H1 (cell line): ENCODE measurements around the gene VAV2. TPM values are rescaled to one million over a fixed set of nuclear protein-coding genes. Genes with fewer than 3 reads are reported as not detected.

Experiments
- CTCF ChIA-PET: fragments of 300-600 bp; sonication (Branson Sonifier 250); formaldehyde crosslinking; loops from one replicate; lab custom pipeline; 2021; ENCODE audit not compliant: partially characterized antibody; lab: Charles Lee
- POLR2A ChIA-PET: fragments of 300-600 bp; sonication (Branson Sonifier 250); formaldehyde crosslinking; loops from one replicate; lab custom pipeline; 2021; ENCODE audit warnings: inconsistent platforms; ENCODE audit not compliant: partially characterized antibody; lab: Charles Lee
- DNase-seq, 2 experiments: peaks; one replicate each; pipeline versions ENCODE4 v3.0.0 to v3.0.0-alpha.2; 2010 to 2022; ENCODE audit warnings: low spot score in 2 of 2, low read depth in 1 of 2, mixed read lengths in 1 of 2
- FAIRE-seq: peaks from 2 replicates; lab custom pipeline; 2011; peaks lifted over from hg19 to GRCh38; lab: Jason Lieb, UNC
- H2AFZ ChIP-seq: 2 replicates; pipeline ENCODE4 v1.8.1; 2012; ENCODE audit warnings: low read length, inconsistent platforms
- H2AK5ac ChIP-seq: 2 replicates; pipeline ENCODE4 v1.6.1; 2013; ENCODE audit warnings: low read depth, low read length
- H2BK120ac ChIP-seq: replicated peaks from 2 replicates; pipeline ENCODE3; 2013; ENCODE audit warnings: low read depth, low read length, inconsistent platforms
- H2BK12ac ChIP-seq: 2 replicates; pipeline ENCODE4 v1.6.1; 2013; ENCODE audit warnings: low read depth, low read length
- H2BK15ac ChIP-seq: 2 replicates; pipeline ENCODE4 v1.6.1; 2013; ENCODE audit warnings: low read length
- H2BK20ac ChIP-seq: 2 replicates; pipeline ENCODE4 v1.6.1; 2013; ENCODE audit warnings: low read length
- H2BK5ac ChIP-seq: 2 replicates; pipeline ENCODE4 v1.6.1; 2013; ENCODE audit warnings: low read depth, low read length
- H3K14ac ChIP-seq: 2 replicates; pipeline ENCODE4 v1.6.1; 2013; ENCODE audit warnings: inconsistent platforms; ENCODE audit not compliant: insufficient read length
- H3K18ac ChIP-seq: 2 replicates; pipeline ENCODE4 v1.6.1; 2013; ENCODE audit warnings: low read length; ENCODE audit errors: extremely low read depth
- H3K23ac ChIP-seq: 2 replicates; pipeline ENCODE4 v1.6.1; 2013; ENCODE audit warnings: inconsistent platforms; ENCODE audit not compliant: insufficient read length
- H3K23me2 ChIP-seq: 2 replicates; pipeline ENCODE4 v1.6.1; 2013; ENCODE audit warnings: low read depth, low read length
- H3K27ac ChIP-seq: 2 replicates; pipeline ENCODE4 v1.6.1; 2011; ENCODE audit warnings: low read depth, low read length, inconsistent platforms
- H3K27me3 ChIP-seq, 4 experiments: replicated peaks in 1 of 4; 1 replicate in 1 of 4; 2 replicates in 3 of 4; pipeline versions ENCODE4 v1.6.1 to v1.8.1; 2011 to 2013; ENCODE audit warnings: low read length in 3 of 4, mild to moderate bottlenecking in 3 of 4, inconsistent platforms in 2 of 4, mixed read lengths in 2 of 4, moderate library complexity in 1 of 4; ENCODE audit not compliant: control insufficient read depth in 3 of 4, insufficient read depth in 3 of 4; ENCODE audit errors: extremely low read depth in 1 of 4
- H3K36me3 ChIP-seq, 4 experiments: 2 replicates each; pipeline versions ENCODE4 v1.6.1 to v1.8.1; 2011 to 2013; ENCODE audit warnings: mild to moderate bottlenecking in 4 of 4, low read length in 3 of 4, moderate library complexity in 2 of 4, control low read depth in 1 of 4, inconsistent platforms in 1 of 4; ENCODE audit not compliant: insufficient read depth in 4 of 4, control insufficient read depth in 2 of 4
- H3K4ac ChIP-seq: replicated peaks from 2 replicates; pipeline ENCODE3; 2013; ENCODE audit warnings: low read length, low read depth, mixed read lengths, inconsistent platforms; ENCODE audit not compliant: insufficient read length
- H3K4me1 ChIP-seq, 4 experiments: replicated peaks in 1 of 4; 1 replicate in 1 of 4; 2 replicates in 3 of 4; pipeline versions ENCODE4 v1.6.1 to v1.8.1; 2011 to 2013; ENCODE audit warnings: low read length in 3 of 4, inconsistent platforms in 2 of 4, mixed read lengths in 1 of 4; ENCODE audit not compliant: insufficient read depth in 4 of 4, control insufficient read depth in 3 of 4
- H3K4me2 ChIP-seq, 2 experiments: 2 replicates each; pipeline versions ENCODE4 v1.6.1 to v1.8.1; 2011 to 2013; ENCODE audit warnings: low read depth in 2 of 2, low read length in 2 of 2, control low read depth in 1 of 2, inconsistent platforms in 1 of 2, mild to moderate bottlenecking in 1 of 2; ENCODE audit not compliant: insufficient read depth in 1 of 2
- H3K4me3 ChIP-seq, 4 experiments: fragments of 200-600, 300-600 bp in 1 of 4; sonication (generic), shearing (Covaris generic), sonication (Bioruptor Twin) in 1 of 4; 2 replicates each; pipeline versions ENCODE4 v1.5.1 to v1.8.1; 2011 to 2016; ENCODE audit warnings: low read length in 4 of 4, low read depth in 3 of 4, control low read depth in 2 of 4, inconsistent platforms in 2 of 4, mild to moderate bottlenecking in 2 of 4, mixed read lengths in 1 of 4, moderate library complexity in 1 of 4; ENCODE audit not compliant: insufficient read depth in 2 of 4; ENCODE audit errors: extremely low read depth in 1 of 4
- H3K56ac ChIP-seq: replicated peaks from 2 replicates; pipeline ENCODE3; 2013; ENCODE audit warnings: low read depth, mild to moderate bottlenecking, mixed read lengths, low read length, inconsistent platforms; ENCODE audit not compliant: insufficient read length
- H3K79me1 ChIP-seq: 2 replicates; pipeline ENCODE4 v1.6.1; 2013; ENCODE audit warnings: low read depth, low read length, control low read depth
- H3K79me2 ChIP-seq, 2 experiments: 2 replicates each; pipeline versions ENCODE4 v1.6.1 to v1.8.1; 2012 to 2013; ENCODE audit warnings: low read length in 2 of 2, mild to moderate bottlenecking in 2 of 2, inconsistent platforms in 1 of 2; ENCODE audit not compliant: insufficient read depth in 2 of 2, control insufficient read depth in 1 of 2
- H3K9ac ChIP-seq, 4 experiments: replicated peaks in 1 of 4; 1 replicate in 1 of 4; 2 replicates in 3 of 4; pipeline versions ENCODE4 v1.6.1 to v1.8.1; 2011 to 2013; ENCODE audit warnings: low read depth in 3 of 4, low read length in 3 of 4, control low read depth in 2 of 4, mild to moderate bottlenecking in 2 of 4, moderate library complexity in 2 of 4, inconsistent platforms in 1 of 4; ENCODE audit errors: extremely low read depth in 1 of 4
- H3K9me3 ChIP-seq, 2 experiments: 2 replicates each; pipeline versions ENCODE4 v1.6.1 to v1.8.1; 2012 to 2013; ENCODE audit warnings: mild to moderate bottlenecking in 2 of 2, moderate library complexity in 2 of 2, control low read depth in 1 of 2, inconsistent platforms in 1 of 2, low read depth in 1 of 2, low read length in 1 of 2, mixed read lengths in 1 of 2; ENCODE audit not compliant: insufficient read depth in 2 of 2
- H4K20me1 ChIP-seq, 2 experiments: replicated peaks in 1 of 2; 2 replicates each; pipeline versions ENCODE3 to v1.8.1; 2011 to 2013; ENCODE audit warnings: inconsistent platforms in 2 of 2, low read length in 2 of 2, mild to moderate bottlenecking in 1 of 2; ENCODE audit not compliant: insufficient read depth in 2 of 2, control insufficient read depth in 1 of 2
- H4K5ac ChIP-seq: 2 replicates; pipeline ENCODE4 v1.6.1; 2013; ENCODE audit warnings: low read length, low read depth, mixed read lengths, inconsistent platforms; ENCODE audit not compliant: insufficient read length
- H4K8ac ChIP-seq: 2 replicates; pipeline ENCODE4 v1.8.0; 2013; ENCODE audit warnings: mild to moderate bottlenecking, moderate library complexity, low read length, inconsistent platforms; ENCODE audit not compliant: insufficient read depth; ENCODE audit errors: extremely low read depth
- H4K91ac ChIP-seq: replicated peaks from 2 replicates; pipeline ENCODE3; 2013; ENCODE audit warnings: low read length, mixed read lengths, inconsistent platforms; ENCODE audit not compliant: insufficient read length
- BCL11A ChIP-seq, 2 experiments: IDR thresholded peaks; one replicate each; pipeline ENCODE4 v1.6.1; 2011; ENCODE audit warnings: low read depth in 2 of 2, low read length in 2 of 2, mild to moderate bottlenecking in 2 of 2
- BRCA1 ChIP-seq: IDR thresholded peaks from 2 replicates; pipeline ENCODE4 v1.6.1; 2012; ENCODE audit warnings: low read depth, low read length, improper control_type of control experiment
- CHD1 ChIP-seq: IDR thresholded peaks from 2 replicates; pipeline ENCODE4 v1.6.1; 2012; ENCODE audit warnings: low read depth, low read length, improper control_type of control experiment
- CHD2 ChIP-seq: IDR thresholded peaks from 2 replicates; pipeline ENCODE4 v1.6.1; 2012; ENCODE audit warnings: low read length, improper control_type of control experiment
- EZH2 ChIP-seq: fragments of 200-600 bp; sonication (generic); IDR thresholded peaks from 2 replicates; pipeline ENCODE4 v1.7.1; 2012; ENCODE audit warnings: low read depth, mild to moderate bottlenecking, moderate library complexity, low read length, inconsistent platforms; ENCODE audit not compliant: severe bottlenecking
- FOSL1 ChIP-seq: IDR thresholded peaks from 2 replicates; pipeline ENCODE4 v1.6.1; 2011; ENCODE audit warnings: mild to moderate bottlenecking, low read depth, low read length, moderate library complexity; ENCODE audit not compliant: insufficient read depth
- JUN ChIP-seq: IDR thresholded peaks from 2 replicates; pipeline ENCODE4 v1.6.1; 2011; ENCODE audit warnings: low read depth, mild to moderate bottlenecking, improper control_type of control experiment, low read length
- POU5F1 ChIP-seq: IDR thresholded peaks from 2 replicates; pipeline ENCODE4 v1.6.1; 2011; ENCODE audit warnings: low read depth, mild to moderate bottlenecking, low read length, moderate library complexity
- SIN3A ChIP-seq, 2 experiments: IDR thresholded peaks in 1 of 2; conservative IDR thresholded peaks in 1 of 2; 2 replicates each; pipeline ENCODE4 v1.6.1; 2011 to 2012; ENCODE audit warnings: low read length in 2 of 2, improper control_type of control experiment in 1 of 2, low read depth in 1 of 2, mild to moderate bottlenecking in 1 of 2
- SRF ChIP-seq: IDR thresholded peaks from 2 replicates; pipeline ENCODE4 v1.6.1; 2011; ENCODE audit warnings: mild to moderate bottlenecking, low read depth, low read length, moderate library complexity
- WGBS, 2 experiments: shearing (Covaris generic) in 1 of 2; methylation state at CpG; one replicate each; pipeline versions ENCODE4 v1.1.6 to v1.1.7; 2013 to 2015; ENCODE audit warnings: low lambda C conversion rate in 2 of 2, mixed read lengths in 2 of 2, inconsistent platforms in 1 of 2, low coverage in 1 of 2, missing lambda C conversion rate in 1 of 2; ENCODE audit not compliant: insufficient replicate concordance in 2 of 2, insufficient coverage in 1 of 2, insufficient read length in 1 of 2; ENCODE audit errors: extremely low coverage in 1 of 2, missing lambda C conversion rate in 1 of 2; 5-methylcytosine and 5-hydroxymethylcytosine counted together
- polyA plus RNA-seq, 7 experiments: library from polyadenylated mRNA; depleted of rRNA in 3 of 7; stranded (reverse) in 5 of 7; unstranded in 2 of 7; fragments of >200 nt in 5 of 7; fragments of 200-250 nt in 2 of 7; gene quantifications; 1 replicate in 5 of 7; 2 replicates in 1 of 7; 4 replicates in 1 of 7; pipeline versions ENCODE4 v1.2.1 to v1.2.3, GENCODE V29; 2011 to 2013; ENCODE audit warnings: missing spikeins in 2 of 7, mixed read lengths in 2 of 7
- total RNA-seq: library from RNA; stranded (reverse); fragmentation: NEBNext Ultra II Directional; extraction: Animal tissue kit (Norgen Biotek cat#: 25700); gene quantifications from 2 replicates; pipeline ENCODE4 v1.2.1, GENCODE V29; 2021
- TF ChIP-seq, protein P1 (sequence below): IDR thresholded peaks from 2 replicates; pipeline ENCODE4 v1.6.1; 2012; ENCODE audit warnings: inconsistent platforms
- TF ChIP-seq, protein P2 (sequence below): IDR thresholded peaks from 2 replicates; pipeline ENCODE4 v1.6.1; 2012; ENCODE audit warnings: inconsistent platforms

The VAV2 gene
- total and polyA plus RNA-seq, 2 of the 8 experiments (the other 6 are each of a cell fraction or from before 2014, with no cell fraction given), result 13.6 to 37.6 TPM

GRCh38 chr9:133987946-133988665, 4.0 kb downstream of the VAV2 start:
- peaks cover 20 to 77% of the 10 kb centered on the region in 2 experiments; a peak in 3 of 4 replicates for H3K79me2 ChIP-seq
- H3K4me2 ChIP-seq, result no peak overlapping the region
- no peak overlapping the region for H4K91ac ChIP-seq
- no peaks in the 10 kb centered on the region for H3K9me3 ChIP-seq
- no peak overlapping the region for H3K56ac ChIP-seq
- H4K8ac ChIP-seq, result no peak overlapping the region
- H4K20me1 ChIP-seq, result peaks cover 26 to 32% of the 10 kb centered on the region in 2 experiments
- H3K27me3 ChIP-seq, result no peaks in the 10 kb centered on the region
- H3K79me1 ChIP-seq, result peaks cover 16% of the 10 kb centered on the region
- no peak overlapping the region for H3K14ac ChIP-seq
- no peak overlapping the region for H2BK20ac ChIP-seq
- DNase-seq (no peak), FAIRE-seq (no peak)
- WGBS, 2 experiments, result 89% methylated on average over 16 of the region's 16 CpGs; no CpG with 5 or more reads in 1 of the 2 experiments
- no peak overlapping the region for H3K4me3 ChIP-seq
- no peak overlapping the region for H3K18ac ChIP-seq
- no peak overlapping the region for H2BK15ac ChIP-seq
- no peak overlapping the region for H3K4ac ChIP-seq
- ChIA-PET POLR2A (no interaction called here), CTCF (interaction anchor here (0.9 to 1.2 kb wide), 3 partner anchors 31 to 206 kb away, joined by 3 to 4 read pairs (median 3); no protein-coding TSS in a partner anchor)
- peaks cover 4% of the 10 kb centered on the region; the same call in 1 of the 2 replicates for H3K23me2 ChIP-seq
- H3K23ac ChIP-seq, result no peak overlapping the region
- peaks cover 0 to 18% (median 8%) of the 10 kb centered on the region in 4 experiments; a peak in 5 of 7 replicates for H3K4me1 ChIP-seq
- no peak overlapping the region for H2AK5ac ChIP-seq
- no peaks in the 10 kb centered on the region for H3K36me3 ChIP-seq
- H3K27ac ChIP-seq, result no peak overlapping the region
- no peak overlapping the region for H4K5ac ChIP-seq
- H2BK12ac ChIP-seq, result no peak overlapping the region
- no peak overlapping the region for H2BK120ac ChIP-seq
- no peak overlapping the region for H2AFZ ChIP-seq
- H2BK5ac ChIP-seq, result no peak overlapping the region
- H3K9ac ChIP-seq, result no peak overlapping the region
- TF ChIP-seq, protein P1, sequence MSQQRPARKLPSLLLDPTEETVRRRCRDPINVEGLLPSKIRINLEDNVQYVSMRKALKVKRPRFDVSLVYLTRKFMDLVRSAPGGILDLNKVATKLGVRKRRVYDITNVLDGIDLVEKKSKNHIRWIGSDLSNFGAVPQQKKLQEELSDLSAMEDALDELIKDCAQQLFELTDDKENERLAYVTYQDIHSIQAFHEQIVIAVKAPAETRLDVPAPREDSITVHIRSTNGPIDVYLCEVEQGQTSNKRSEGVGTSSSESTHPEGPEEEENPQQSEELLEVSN, result no peak
- TF ChIP-seq BCL11A (IDR thresholded peaks at IDR 0.05; ENCODE audit: low read depth in 2 of 2, low read length in 2 of 2) (no peak), SIN3A (conservative IDR thresholded peaks at IDR 0.05 in 1 of 2, IDR thresholded peaks at IDR 0.05 in 1 of 2; ENCODE audit: low read depth in 1 of 2, low read length in 2 of 2) (no peak), SRF (no peak), CHD1 (no peak), BRCA1 (no peak), FOSL1 (no peak), JUN (no peak), POU5F1 (no peak), EZH2 (no peak), CHD2 (no peak)
- TF ChIP-seq, protein P2, sequence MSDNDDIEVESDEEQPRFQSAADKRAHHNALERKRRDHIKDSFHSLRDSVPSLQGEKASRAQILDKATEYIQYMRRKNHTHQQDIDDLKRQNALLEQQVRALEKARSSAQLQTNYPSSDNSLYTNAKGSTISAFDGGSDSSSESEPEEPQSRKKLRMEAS, result no peak
